OCI-LY7 (cell line): ENCODE data around the gene OBSL1. TPM values are rescaled to one million over a fixed set of nuclear protein-coding genes. Genes with fewer than 3 reads are reported as not detected.

Source experiments
- BruUV-seq: library from RNA; stranded (reverse); fragments of 400-500 nt; replicated peaks from 2 replicates; lab custom pipeline; 2021; lab: Mats Ljungman, UMichigan
- CTCF ChIA-PET: fragments of 300-600 bp; sonication (Branson Sonifier 250); formaldehyde crosslinking; loops from one replicate; lab custom pipeline; 2022; ENCODE audit warnings: antibody characterized with exemption; ENCODE audit not compliant: unreplicated experiment; lab: Charles Lee
- POLR2A ChIA-PET: fragments of 300-600 bp; sonication (Branson Sonifier 250); formaldehyde crosslinking; loops from one replicate; lab custom pipeline; 2022; ENCODE audit warnings: antibody characterized with exemption; lab: Charles Lee
- DNase-seq: peaks from one replicate; pipeline ENCODE4 v3.0.0-alpha.2; 2015; ENCODE audit warnings: low spot score
- H2AFZ ChIP-seq: fragments of 200-600 bp; sonication (generic), shearing (Covaris generic); 2 replicates; pipeline ENCODE4 v1.6.1; 2014; ENCODE audit warnings: mild to moderate bottlenecking, antibody characterized with exemption, low read length, moderate library complexity
- H3K27ac ChIP-seq: fragments of 200-600 bp; sonication (generic); 2 replicates; pipeline ENCODE4 v1.5.1; 2014; ENCODE audit warnings: mixed run types, low read depth, mild to moderate bottlenecking, moderate library complexity, low read length, inconsistent platforms; ENCODE audit not compliant: poor library complexity, severe bottlenecking
- H3K36me3 ChIP-seq: fragments of 200-600 bp; sonication (generic); 2 replicates; pipeline ENCODE4 v1.6.1; 2014; ENCODE audit warnings: mild to moderate bottlenecking, antibody characterized with exemption, low read length, moderate library complexity, mixed read lengths; ENCODE audit not compliant: insufficient read depth
- H3K4me1 ChIP-seq: fragments of 200-600 bp; sonication (generic); 2 replicates; pipeline ENCODE4 v1.5.1; 2014; ENCODE audit warnings: mild to moderate bottlenecking, low read length; ENCODE audit not compliant: insufficient read depth, poor library complexity, severe bottlenecking
- H3K4me2 ChIP-seq: fragments of 200-600 bp; sonication (generic); 2 replicates; pipeline ENCODE4 v1.6.1; 2014; ENCODE audit warnings: mild to moderate bottlenecking, low read length
- H3K4me3 ChIP-seq: fragments of 200-600 bp; sonication (generic); 2 replicates; pipeline ENCODE4 v1.5.1; 2014; ENCODE audit warnings: mild to moderate bottlenecking, low read depth, low read length; ENCODE audit not compliant: poor library complexity, severe bottlenecking
- H3K79me2 ChIP-seq: fragments of 200-600 bp; sonication (generic); 2 replicates; pipeline ENCODE4 v1.6.1; 2016; ENCODE audit warnings: low read depth, mild to moderate bottlenecking, low read length, moderate library complexity, mixed read lengths; ENCODE audit not compliant: insufficient read depth
- H3K9me2 ChIP-seq: fragments of 200-600 bp; sonication (generic); 2 replicates; pipeline ENCODE4 v1.6.1; 2016; ENCODE audit warnings: mild to moderate bottlenecking, low read length, mixed read lengths; ENCODE audit not compliant: insufficient read depth
- H3K9me3 ChIP-seq: fragments of 200-600 bp; sonication (generic); 2 replicates; pipeline ENCODE4 v1.6.1; 2014; ENCODE audit warnings: mild to moderate bottlenecking, mixed run types, low read length, mixed read lengths
- H4K20me1 ChIP-seq: fragments of 200-600 bp; sonication (generic); 2 replicates; pipeline ENCODE4 v1.6.1; 2014; ENCODE audit warnings: mild to moderate bottlenecking, antibody characterized with exemption, low read length, moderate library complexity, mixed read lengths; ENCODE audit not compliant: insufficient read depth
- CTCF ChIP-seq: fragments of 200-600 bp; sonication (generic); conservative IDR thresholded peaks from 2 replicates; pipeline ENCODE4 v1.5.1; 2014; ENCODE audit warnings: mild to moderate bottlenecking, antibody characterized with exemption, low read length, moderate library complexity, mixed read lengths
- EZH2phosphoT487 ChIP-seq: fragments of 200-600 bp; sonication (generic); IDR thresholded peaks from 2 replicates; pipeline ENCODE4 v1.6.1; 2018; ENCODE audit warnings: low read depth, borderline replicate concordance, mild to moderate bottlenecking, mixed run types, antibody characterized with exemption, low read length, moderate library complexity, mixed read lengths
- intact Hi-C: fragments of 100-400 bp; cut with micrococcal nuclease; formaldehyde crosslinking; loops from one replicate; pipeline ENCODE4 v1.10.0; 2022; ENCODE audit not compliant: unreplicated experiment
- total RNA-seq, 2 experiments: library from RNA; depleted of rRNA in 1 of 2; stranded (reverse); fragments of >200 nt in 1 of 2; shearing (Covaris generic) in 1 of 2; gene quantifications; 2 replicates each; pipeline ENCODE4 v1.2.3, GENCODE V29; 2014 to 2022

Gene OBSL1
- total RNA-seq, 2 experiments from 2014 or later: 0.25 TPM; not detected in 1

GRCh38 chr2:219514196-219514761 lies 57.1 kb downstream of the OBSL1 start, which contains the start of gene ASIC4:
Gene ASIC4 (plus strand): TSS chr2:219514482. CDS start chr2:219514725, 243 bp downstream.
- CTCF ChIA-PET: no interaction called here
- no peak within 1 kb of the TSS for H3K4me3 ChIP-seq
- H4K20me1 ChIP-seq: no peaks in the 10 kb centered on the region
- no TSS peak for BruUV-seq
- no peaks in the 10 kb centered on the region for H3K79me2 ChIP-seq
- DNase-seq: no peak
- no peak within 1 kb of the TSS for H3K27ac ChIP-seq
- TF ChIP-seq EZH2phosphoT487 (no peak), CTCF (no peak)
- H3K9me2 ChIP-seq: no peaks in the 10 kb centered on the region
- intact Hi-C loops: no loop called here
- POLR2A ChIA-PET: no interaction called here
- no peaks in the 10 kb centered on the region for H3K9me3 ChIP-seq
- H3K4me2 ChIP-seq: no peak within 1 kb of the TSS
- no peaks in the 10 kb centered on the region for H3K36me3 ChIP-seq
- peaks cover 3% of the 10 kb centered on the region for H3K4me1 ChIP-seq
- no peak within 1 kb of the TSS for H2AFZ ChIP-seq

- Histone ChIP-seq H3K4me3 (no peak overlapping the region), H2AFZ (no peak overlapping the region), H3K36me3 (no peaks in the 10 kb centered on the region), H3K9me3 (no peaks in the 10 kb centered on the region), H3K79me2 (no peaks in the 10 kb centered on the region), H3K27ac (no peak overlapping the region), H3K4me2 (no peak overlapping the region), H3K9me2 (no peaks in the 10 kb centered on the region), H4K20me1 (no peaks in the 10 kb centered on the region), H3K4me1 (peaks cover 8% of the 10 kb centered on the region)
- intact Hi-C loops: no loop called here
- ChIA-PET CTCF (no interaction called here), POLR2A (no interaction called here)
- no peak for TF ChIP-seq CTCF
- DNase-seq: no peak
- BruUV-seq: no TSS peak
These were observed 57.6 kb downstream of the OBSL1 start for GRCh38 chr2:219513787-219514186.

- CTCF ChIA-PET: no interaction called here
- DNase-seq: no peak
- H3K4me2 ChIP-seq: no peak overlapping the region
These were observed 58.7 kb downstream of the OBSL1 start for GRCh38 chr2:219512524-219513216.

More at GRCh38 chr2:219512524-219513216, 58.7 kb downstream of the OBSL1 start:
- no peak for TF ChIP-seq CTCF
- TF ChIP-seq EZH2phosphoT487: no peak
- Histone ChIP-seq H3K9me3 (no peaks in the 10 kb centered on the region), H3K36me3 (no peaks in the 10 kb centered on the region), H2AFZ (no peak overlapping the region), H3K27ac (no peak overlapping the region), H3K4me1 (peaks cover 10% of the 10 kb centered on the region), H3K79me2 (no peaks in the 10 kb centered on the region), H3K4me3 (no peak overlapping the region), H3K9me2 (no peaks in the 10 kb centered on the region), H4K20me1 (no peaks in the 10 kb centered on the region)
- POLR2A ChIA-PET: no interaction called here
- BruUV-seq: no TSS peak
- intact Hi-C loops: no loop called here
